Gastrocnemius medialis (tissue), 4 donors: Measurements from ENCODE around the gene ZNF423. TPM values are rescaled to one million over a fixed set of nuclear protein-coding genes. Genes with fewer than 3 reads are reported as not detected.
A peak's percentile ranks its signal among the peaks of the same experiment; 100 is the strongest.

Source experiments
- ATAC-seq, 2 donors: fragments of 150-250 bp; one replicate each; pipeline ENCODE4 v1.9.1; 2016
- DNase-seq, 2 donors: peaks; one replicate each; pipeline ENCODE4 v3.0.0-alpha.2; 2019
- H3K27ac ChIP-seq, 4 donors: fragments of 200-600 bp; sonication (generic); 1 replicate in 1 of 4; 2 replicates in 3 of 4; pipeline ENCODE4 v1.5.1; 2016 to 2018; ENCODE audit warnings: mild to moderate bottlenecking in 2 of 4, moderate library complexity in 1 of 4
- H3K27me3 ChIP-seq, 3 donors: fragments of 200-600 bp; sonication (generic) in 2 of 3; 1 replicate in 1 of 3; 2 replicates in 2 of 3; pipeline versions ENCODE4 v1.5.1 to v1.6.0; 2016 to 2019; ENCODE audit warnings: mild to moderate bottlenecking in 1 of 3, moderate library complexity in 1 of 3
- H3K36me3 ChIP-seq, 2 donors: fragments of 200-600 bp; sonication (generic) in 1 of 2; one replicate each; pipeline ENCODE4 v1.5.1; 2017 to 2018
- H3K4me1 ChIP-seq, 2 donors: fragments of 200-600 bp; sonication (generic) in 1 of 2; one replicate each; pipeline ENCODE4 v1.5.1; 2016 to 2017; ENCODE audit warnings: mild to moderate bottlenecking in 2 of 2
- H3K4me3 ChIP-seq, 4 donors: fragments of 200-600 bp; sonication (generic) in 3 of 4; 1 replicate in 1 of 4; 2 replicates in 3 of 4; pipeline ENCODE4 v1.5.1; 2016 to 2019; ENCODE audit warnings: mild to moderate bottlenecking in 2 of 4
- H3K9me3 ChIP-seq, 3 donors: fragments of 200-600 bp; sonication (generic) in 2 of 3; 1 replicate in 1 of 3; 2 replicates in 2 of 3; pipeline ENCODE4 v1.5.1; 2016 to 2019
- POLR2A ChIP-seq, 2 donors: fragments of 450-650 bp; IDR thresholded peaks; one replicate each; pipeline ENCODE4 v1.6.1; 2017; ENCODE audit warnings: antibody characterized with exemption in 2 of 2, mild to moderate bottlenecking in 2 of 2, moderate library complexity in 2 of 2
- in situ Hi-C, 4 donors: fragments of 200-750 bp; cut with MboI; loops; one replicate each; pipeline versions ENCODE4 v1.15.0 to v1.8.0; 2017; ENCODE audit warnings: low sequenced_read_pairs in 4 of 4
- intact Hi-C: fragments of 100-400 bp; cut with DNase I; formaldehyde crosslinking; loops from one replicate; pipeline ENCODE4 v1.15.1; 2023; ENCODE audit warnings: low total_unique reads
- total RNA-seq, 4 donors: library from RNA; depleted of rRNA; stranded (reverse); fragments of >200 nt; gene quantifications; one replicate each; pipeline versions ENCODE4 v1.1.0 to v1.2.3, GENCODE V29; 2016
- TF ChIP-seq, protein P1 (sequence below), 5 experiments: fragments of 450-650 bp in 3 of 5; fragments of 200-600 bp in 2 of 5; sonication (generic) in 2 of 5; IDR thresholded peaks in 4 of 5; conservative IDR thresholded peaks in 1 of 5; 1 replicate in 4 of 5; 2 replicates in 1 of 5; pipeline ENCODE4 v1.5.1; 2016 to 2019; ENCODE audit warnings: antibody characterized with exemption in 5 of 5, mild to moderate bottlenecking in 3 of 5, moderate library complexity in 3 of 5

ZNF423 gene
- total RNA-seq, 4 donors from 2014 or later, result 8.4 to 15.8 (median 12.5) TPM

- Histone ChIP-seq H3K36me3 (no peaks in the 10 kb centered on the region), H3K4me1 (peaks cover 10 to 11% of the 10 kb centered on the region in 2 donors), H3K4me3 (peak overlapping the region; percentile 20 to 38 (median 28)), H3K27ac (peak overlapping the region; percentile 34 to 66 (median 54)), H3K27me3 (no peaks in the 10 kb centered on the region), H3K9me3 (no peaks in the 10 kb centered on the region)
- intact Hi-C loops, result no loop called here
- TF ChIP-seq POLR2A (IDR thresholded peaks at IDR 0.05), result no peak
- TF ChIP-seq, protein P1, sequence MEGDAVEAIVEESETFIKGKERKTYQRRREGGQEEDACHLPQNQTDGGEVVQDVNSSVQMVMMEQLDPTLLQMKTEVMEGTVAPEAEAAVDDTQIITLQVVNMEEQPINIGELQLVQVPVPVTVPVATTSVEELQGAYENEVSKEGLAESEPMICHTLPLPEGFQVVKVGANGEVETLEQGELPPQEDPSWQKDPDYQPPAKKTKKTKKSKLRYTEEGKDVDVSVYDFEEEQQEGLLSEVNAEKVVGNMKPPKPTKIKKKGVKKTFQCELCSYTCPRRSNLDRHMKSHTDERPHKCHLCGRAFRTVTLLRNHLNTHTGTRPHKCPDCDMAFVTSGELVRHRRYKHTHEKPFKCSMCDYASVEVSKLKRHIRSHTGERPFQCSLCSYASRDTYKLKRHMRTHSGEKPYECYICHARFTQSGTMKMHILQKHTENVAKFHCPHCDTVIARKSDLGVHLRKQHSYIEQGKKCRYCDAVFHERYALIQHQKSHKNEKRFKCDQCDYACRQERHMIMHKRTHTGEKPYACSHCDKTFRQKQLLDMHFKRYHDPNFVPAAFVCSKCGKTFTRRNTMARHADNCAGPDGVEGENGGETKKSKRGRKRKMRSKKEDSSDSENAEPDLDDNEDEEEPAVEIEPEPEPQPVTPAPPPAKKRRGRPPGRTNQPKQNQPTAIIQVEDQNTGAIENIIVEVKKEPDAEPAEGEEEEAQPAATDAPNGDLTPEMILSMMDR (IDR thresholded peaks at IDR 0.05 in 4 of 5, conservative IDR thresholded peaks at IDR 0.05 in 1 of 5), result no peak
- in situ Hi-C loops, result no loop called here
- DNase-seq (no peak), ATAC-seq (peak in 1 of 2 donors; percentile 42)
Measured at GRCh38 chr16:49754495-49755312, 101.2 kb downstream of the ZNF423 start.

DNA sequence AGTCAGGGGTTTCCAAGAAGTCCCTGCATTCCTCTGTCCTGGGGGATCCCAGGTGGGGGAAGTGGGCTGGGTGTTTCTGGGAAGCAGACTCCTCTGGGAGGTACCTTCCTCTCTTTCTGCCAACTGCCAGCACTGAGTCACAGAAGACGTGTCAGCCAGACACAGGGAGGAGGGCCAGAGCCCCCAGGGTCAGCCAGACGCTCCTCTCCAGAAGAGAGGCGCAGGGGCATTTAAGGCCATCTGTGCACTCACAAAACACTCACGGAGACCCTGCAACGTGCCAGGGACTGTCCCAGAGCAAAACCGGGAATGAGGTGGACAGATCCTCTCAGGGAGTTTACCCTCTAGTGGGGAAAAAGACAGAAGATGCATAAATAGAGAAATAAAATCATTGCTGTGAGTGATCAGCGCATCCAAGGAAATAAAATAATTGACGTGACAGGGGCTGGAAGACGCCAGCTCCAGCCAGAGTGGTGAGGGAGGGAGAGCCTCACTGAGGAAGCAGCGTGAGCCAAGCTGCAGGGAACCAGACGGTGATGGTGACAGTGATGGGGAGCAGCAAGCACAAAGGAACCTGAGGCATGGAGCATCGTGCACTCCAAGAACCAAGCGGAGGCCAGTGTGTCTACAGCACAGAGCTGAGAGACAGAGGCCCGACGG lies 105.4 kb downstream of the ZNF423 start:
- no peaks in the 10 kb centered on the region for H3K9me3 ChIP-seq
- TF ChIP-seq, protein P1 (IDR thresholded peaks at IDR 0.05 in 4 of 5, conservative IDR thresholded peaks at IDR 0.05 in 1 of 5), result no peak
- no peak for TF ChIP-seq POLR2A (IDR thresholded peaks at IDR 0.05)
- in situ Hi-C loops (no loop called here), intact Hi-C loops (no loop called here)
- no peaks in the 10 kb centered on the region for H3K36me3 ChIP-seq
- no peak overlapping the region for H3K27ac ChIP-seq
- no peak overlapping the region for H3K4me3 ChIP-seq
- ATAC-seq (no peak), DNase-seq (no peak)
- no peaks in the 10 kb centered on the region for H3K27me3 ChIP-seq
- peaks cover 10 to 19% of the 10 kb centered on the region in 2 donors for H3K4me1 ChIP-seq

- Histone ChIP-seq H3K27me3 (no peaks in the 10 kb centered on the region), H3K36me3 (no peaks in the 10 kb centered on the region), H3K4me1 (peaks cover 8 to 19% of the 10 kb centered on the region in 2 donors), H3K4me3 (no peak overlapping the region), H3K27ac (no peak overlapping the region), H3K9me3 (no peaks in the 10 kb centered on the region)
- ATAC-seq (no peak), DNase-seq (no peak)
- intact Hi-C loops (no loop called here), in situ Hi-C loops (no loop called here)
- TF ChIP-seq, protein P1 (IDR thresholded peaks at IDR 0.05 in 4 of 5, conservative IDR thresholded peaks at IDR 0.05 in 1 of 5), result no peak
- TF ChIP-seq POLR2A (IDR thresholded peaks at IDR 0.05), result no peak
Measured at GRCh38 chr16:49749816-49750215, 106.1 kb downstream of the ZNF423 start.

DNA sequence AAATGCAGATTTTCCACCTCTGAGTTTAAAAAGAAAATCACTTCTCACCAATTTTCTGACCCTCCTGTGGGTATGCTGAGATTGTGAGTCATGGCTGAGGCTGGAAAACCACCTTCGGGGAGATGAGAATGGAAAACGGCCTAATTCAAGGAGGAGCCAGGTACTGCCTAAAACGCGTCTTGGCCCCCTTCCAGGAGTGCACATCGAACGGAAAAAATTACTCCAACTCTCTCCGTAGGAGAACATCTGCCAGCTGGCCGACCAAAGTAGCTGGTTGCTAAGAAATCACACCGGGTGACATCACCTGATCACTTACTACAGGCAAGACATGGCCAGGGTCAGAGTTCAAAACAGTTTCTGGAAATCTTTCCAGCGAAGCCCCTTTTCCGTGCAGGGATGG lies 107.6 kb downstream of the ZNF423 start:
- TF ChIP-seq, protein P1 (IDR thresholded peaks at IDR 0.05 in 4 of 5, conservative IDR thresholded peaks at IDR 0.05 in 1 of 5), result no peak
- no peak for TF ChIP-seq POLR2A (IDR thresholded peaks at IDR 0.05)
- Histone ChIP-seq H3K4me3 (no peak overlapping the region), H3K36me3 (no peaks in the 10 kb centered on the region), H3K27me3 (no peaks in the 10 kb centered on the region), H3K4me1 (peaks cover 8 to 17% of the 10 kb centered on the region in 2 donors), H3K9me3 (no peaks in the 10 kb centered on the region), H3K27ac (no peak overlapping the region)
- in situ Hi-C loops, result no loop called here
- intact Hi-C loops, result no loop called here
- DNase-seq (no peak), ATAC-seq (no peak)
